CD4-positive, alpha-beta T cell treated with Interleukin-10 for 1 hour (primary cell): ENCODE results near the gene JAZF1.
"Not testable (repeated sequence)": the region's sequence is repeated elsewhere in the genome, so short reads cannot be mapped to it uniquely, and the experiment has no call there.

Source experiments
- DNase-seq: peaks from one replicate; pipeline ENCODE4 v3.0.0-alpha.2; 2020

Gene JAZF1

DNA sequence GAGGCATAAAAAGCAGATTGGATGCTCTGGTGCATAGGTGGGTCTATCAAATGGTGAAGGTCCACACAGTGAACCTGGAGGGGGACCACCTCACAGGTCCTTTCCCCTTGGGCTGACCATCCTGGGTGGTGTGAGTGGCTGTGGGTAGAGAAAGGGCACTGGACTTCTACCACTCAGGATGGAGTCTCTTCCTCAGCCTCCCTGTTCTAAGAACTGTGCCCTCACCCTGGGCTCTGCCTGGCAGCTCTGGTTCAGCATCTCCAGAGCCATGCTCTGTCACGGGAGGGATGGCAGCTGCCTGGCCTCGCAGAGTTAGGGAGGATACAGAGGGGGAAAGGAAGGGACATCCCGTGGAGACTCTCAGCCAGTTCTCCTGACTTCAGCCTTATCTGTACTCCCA lies 318.8 kb downstream of the JAZF1 start:
- no peak for DNase-seq

DNA sequence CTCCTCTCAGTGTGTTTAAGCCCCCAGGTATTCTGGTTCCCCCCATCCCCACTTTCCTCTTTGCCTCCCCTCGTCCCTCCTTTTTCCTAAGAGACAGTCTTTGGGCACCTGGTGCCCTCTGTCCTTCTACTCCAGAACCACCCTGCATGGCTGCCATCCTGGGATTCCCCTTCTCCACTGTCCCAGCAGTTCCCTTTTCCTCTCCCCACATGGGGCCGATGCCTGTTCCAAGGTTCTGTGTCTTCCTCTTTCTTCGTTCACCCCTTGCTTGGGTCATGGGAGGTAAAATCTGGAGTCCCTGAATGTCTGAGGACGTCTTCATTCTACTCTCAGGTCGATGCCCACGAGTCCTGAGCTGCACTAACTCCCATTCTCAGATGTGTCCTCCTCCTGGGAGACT lies 319.8 kb downstream of the JAZF1 start:
- DNase-seq, result no peak

DNA sequence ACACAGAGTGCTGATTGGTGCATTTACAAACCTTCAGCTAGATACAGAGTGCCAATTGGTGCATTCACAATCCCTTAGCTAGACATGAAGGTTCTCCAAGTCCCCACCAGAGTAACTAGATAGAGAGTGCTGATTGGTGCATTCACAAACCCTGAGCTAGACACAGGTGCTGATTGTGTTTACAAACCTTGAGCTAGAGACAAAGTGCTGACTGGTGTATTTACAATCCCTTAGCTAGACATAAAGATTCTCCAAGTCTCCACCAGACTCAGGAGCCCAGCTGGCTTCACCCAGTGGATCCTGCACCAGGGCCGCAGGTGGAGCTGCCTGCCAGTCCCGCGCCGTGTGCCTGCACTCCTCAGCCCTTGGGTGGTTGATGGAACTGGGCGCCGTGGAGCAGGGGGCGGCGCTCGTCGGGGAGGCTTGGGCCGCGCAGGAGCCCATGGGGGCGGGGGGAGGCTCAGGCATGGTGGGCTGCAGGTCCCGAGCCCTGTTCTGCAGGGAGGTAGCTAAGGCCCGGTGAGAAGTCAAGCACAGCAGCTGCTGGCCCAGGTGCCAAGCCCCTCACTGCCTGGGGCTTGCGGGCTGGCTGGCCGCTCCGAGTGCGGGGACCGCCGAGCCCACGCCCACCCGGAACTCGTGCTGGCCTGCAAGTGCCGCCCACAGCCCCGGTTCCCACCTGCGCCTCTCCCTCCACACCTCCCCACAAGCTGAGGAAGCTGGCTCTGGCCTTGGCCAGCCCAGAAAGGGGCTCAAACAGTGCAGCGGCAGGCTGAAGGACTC lies 323.7 kb downstream of the JAZF1 start:
- DNase-seq, result not testable (repeated sequence)

DNA sequence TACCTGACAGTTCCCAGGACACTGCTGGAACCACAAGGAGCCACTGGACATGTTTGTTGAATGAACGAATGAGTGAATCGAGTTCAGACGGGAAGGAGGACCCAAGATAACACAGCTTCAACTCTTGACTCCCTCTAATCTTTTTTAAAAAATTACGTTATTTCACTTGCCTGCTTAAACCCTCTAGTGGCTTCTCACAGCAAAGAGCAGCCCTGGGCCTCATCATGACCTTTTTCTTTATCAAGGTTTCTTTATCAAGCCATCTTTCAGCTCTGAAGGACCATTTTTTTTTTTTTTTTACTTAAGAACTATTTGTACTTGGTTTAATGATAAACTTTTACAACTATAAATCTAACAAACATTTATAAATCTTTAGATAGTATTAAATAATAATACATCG lies 330.1 kb downstream of the JAZF1 start:
- DNase-seq, result no peak

DNA sequence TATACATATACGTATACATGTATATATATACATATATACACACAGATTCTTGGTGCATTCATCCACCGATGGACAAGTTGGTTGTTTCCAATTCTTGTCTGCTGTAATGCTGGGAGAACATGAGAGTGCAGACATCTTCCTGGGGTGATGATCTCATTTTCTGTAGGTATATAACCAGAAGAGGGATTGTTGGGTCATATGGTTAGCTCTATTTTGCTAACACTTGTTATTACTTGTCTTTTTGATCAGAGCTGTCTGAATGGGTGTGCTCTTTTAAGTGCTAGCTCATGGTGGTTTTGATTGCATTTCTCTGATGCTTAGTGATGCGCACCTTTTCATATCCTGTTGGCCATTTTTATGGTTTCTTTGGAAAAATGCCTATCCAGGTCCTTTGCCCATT lies 334.2 kb downstream of the JAZF1 start:
- no peak for DNase-seq

DNA sequence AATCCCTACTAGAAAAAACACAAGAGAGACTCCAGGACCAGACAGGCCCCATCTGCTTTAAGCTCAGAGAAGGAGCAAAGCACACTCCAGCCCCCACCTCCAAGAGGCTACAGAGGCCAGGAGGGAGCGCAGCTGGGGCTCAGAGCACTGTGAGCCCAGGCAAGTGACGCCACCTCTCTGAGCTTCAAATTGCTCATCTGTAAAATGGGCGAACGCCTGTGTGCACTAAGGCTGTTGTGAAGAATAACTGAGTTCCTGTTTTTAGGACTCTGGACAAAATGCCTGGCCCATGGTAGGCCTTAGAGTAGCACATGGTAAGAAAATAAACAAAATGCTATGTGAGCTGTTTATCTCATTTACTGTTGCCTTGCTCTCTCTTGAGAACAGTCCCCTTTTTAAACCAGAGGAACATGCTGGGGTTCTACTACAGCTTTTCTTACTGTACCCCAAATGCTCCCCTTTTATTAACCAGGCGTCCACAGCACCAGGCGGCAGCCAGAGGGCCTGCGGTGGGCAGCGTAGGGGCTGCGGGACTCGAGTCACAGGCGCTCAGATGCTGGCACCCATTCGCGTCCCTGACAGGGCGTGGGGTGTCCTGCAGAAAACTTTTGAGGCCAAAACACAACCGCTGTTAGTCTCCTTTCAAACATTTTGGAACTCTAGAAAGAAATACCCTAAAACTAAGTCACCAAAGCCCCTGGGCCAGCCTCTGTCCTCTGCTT lies 336.9 kb downstream of the JAZF1 start:
- no peak for DNase-seq

DNA sequence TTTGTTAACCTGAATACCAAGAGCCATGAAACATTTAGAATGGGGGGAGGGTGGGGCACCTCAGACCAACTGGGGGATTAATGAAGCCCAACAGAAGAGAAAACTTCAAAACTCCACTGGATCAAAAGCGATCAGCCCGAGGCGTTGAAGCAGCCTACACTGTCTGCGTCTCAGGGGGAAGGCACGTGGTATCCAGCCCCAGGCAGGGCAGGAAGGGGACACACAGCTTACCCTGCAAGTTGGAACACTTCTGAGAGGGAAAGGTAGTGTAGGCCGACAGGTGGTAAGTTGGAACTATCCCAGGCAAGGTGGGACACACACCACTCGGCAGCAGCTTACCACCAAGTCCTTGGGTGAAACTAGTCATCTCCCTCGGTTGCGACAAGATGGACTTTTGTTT lies 337.7 kb downstream of the JAZF1 start:
- DNase-seq, result no peak

DNA sequence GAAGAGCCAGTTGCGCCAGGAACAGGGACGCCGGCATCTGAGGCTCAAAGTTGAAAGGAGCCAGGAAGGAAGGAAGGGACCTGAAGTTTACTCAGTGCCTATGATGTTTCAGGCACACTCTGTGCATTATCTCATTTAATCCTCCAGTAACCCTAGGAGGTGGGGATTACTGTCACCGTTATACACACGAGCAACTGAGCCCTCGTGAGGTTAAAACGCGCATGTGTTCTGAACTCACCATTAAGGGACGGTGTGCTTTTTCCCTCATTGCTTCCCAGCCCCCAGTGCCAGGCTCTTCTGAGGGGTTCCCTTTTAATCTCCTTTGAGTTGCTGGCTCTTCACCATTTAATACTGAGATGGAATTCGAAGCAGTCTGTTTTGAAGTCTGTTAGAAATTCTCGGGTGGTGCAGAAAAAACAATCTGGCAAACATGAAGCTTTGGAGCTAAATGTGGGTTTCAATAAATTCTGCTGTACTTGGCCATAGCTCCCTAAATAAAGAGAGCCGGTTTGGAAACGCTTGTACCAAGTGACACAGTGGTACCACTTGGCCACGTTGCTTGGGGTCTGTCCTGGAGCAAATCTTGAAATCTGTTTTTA lies 338.4 kb downstream of the JAZF1 start:
- DNase-seq, result no peak

DNA sequence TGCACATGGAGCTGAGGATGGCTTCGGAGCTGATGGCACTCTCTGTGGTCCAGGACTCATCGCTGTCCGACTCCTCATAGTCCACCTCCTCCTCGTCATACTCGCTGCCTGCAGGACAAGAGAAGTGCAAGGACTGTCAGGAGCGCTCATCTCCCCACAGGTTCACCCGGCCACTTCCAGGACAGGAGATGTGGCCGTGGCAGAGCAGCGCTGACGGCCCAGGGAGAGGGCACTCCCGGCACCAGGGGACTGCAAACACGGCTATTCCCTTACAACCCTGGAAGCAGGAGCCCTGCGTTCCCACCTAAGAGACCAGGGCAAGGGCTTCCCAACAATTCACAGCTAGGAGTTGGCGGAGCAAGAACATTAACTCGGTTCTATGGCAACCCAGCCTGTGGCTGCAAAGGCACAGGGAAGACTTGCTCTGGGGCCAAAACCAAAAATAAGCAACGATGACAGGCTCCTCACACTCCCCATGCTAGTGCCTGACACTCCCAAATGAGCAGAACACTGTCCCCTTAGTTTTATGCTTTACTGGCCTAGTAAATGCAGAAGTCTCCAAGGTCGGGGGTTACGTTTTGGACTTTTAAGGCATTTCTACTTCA lies 339.7 kb downstream of the JAZF1 start:
- DNase-seq, result no peak

GRCh38 chr7:27840313-27840712 lies 340.3 kb downstream of the JAZF1 start:
- peak; percentile 30 for DNase-seq

GRCh38 chr7:27839099-27839498 lies 341.5 kb downstream of the JAZF1 start:
- no peak for DNase-seq

GRCh38 chr7:27836536-27836935 lies 344.1 kb downstream of the JAZF1 start:
- no peak for DNase-seq

DNA sequence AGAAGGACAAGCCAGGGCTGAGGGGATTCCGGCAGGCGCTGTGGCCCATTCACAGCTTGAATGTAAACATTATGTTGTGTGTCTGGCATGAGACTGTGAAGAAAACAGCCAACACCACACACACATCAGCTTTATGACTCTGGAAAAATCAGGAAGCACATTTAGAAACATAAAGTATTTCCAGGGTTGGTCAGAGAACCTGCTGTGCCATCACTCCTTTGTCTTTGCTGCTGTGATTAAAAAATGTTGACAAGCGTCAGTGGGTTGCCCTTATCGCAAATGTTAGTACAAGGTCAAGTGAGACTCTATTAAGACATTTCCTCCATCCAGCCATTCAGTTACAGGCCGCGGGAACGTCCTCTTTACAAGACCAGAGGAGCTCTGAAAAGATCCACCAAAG lies 345.2 kb downstream of the JAZF1 start:
- no peak for DNase-seq

GRCh38 chr7:27834179-27834921 lies 346.2 kb downstream of the JAZF1 start:
- DNase-seq, result no peak

- DNase-seq, result no peak
Observed at GRCh38 chr7:27826357-27826756, 354.2 kb downstream of the JAZF1 start.

GRCh38 chr7:27825891-27826290 lies 354.7 kb downstream of the JAZF1 start:
- no peak for DNase-seq

DNA sequence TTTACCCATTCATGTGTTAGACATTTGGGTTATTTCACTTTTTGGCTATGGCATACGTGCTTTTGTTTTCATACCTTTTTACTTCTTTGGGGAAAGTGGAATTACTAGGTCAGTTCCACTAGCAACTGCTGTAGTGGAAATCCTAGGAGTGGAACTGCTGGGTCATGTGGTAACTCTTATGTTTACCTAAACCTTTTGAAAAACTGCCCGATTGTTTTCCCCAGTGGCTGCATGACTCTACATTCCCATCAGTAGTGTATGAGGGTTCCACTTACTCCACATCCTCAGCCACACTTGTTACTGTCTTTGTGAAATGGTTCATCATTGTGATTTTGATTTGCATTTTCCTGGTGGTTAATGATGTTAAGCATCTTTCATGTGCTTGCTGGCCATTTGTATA lies 358.4 kb downstream of the JAZF1 start:
- no peak for DNase-seq

DNA sequence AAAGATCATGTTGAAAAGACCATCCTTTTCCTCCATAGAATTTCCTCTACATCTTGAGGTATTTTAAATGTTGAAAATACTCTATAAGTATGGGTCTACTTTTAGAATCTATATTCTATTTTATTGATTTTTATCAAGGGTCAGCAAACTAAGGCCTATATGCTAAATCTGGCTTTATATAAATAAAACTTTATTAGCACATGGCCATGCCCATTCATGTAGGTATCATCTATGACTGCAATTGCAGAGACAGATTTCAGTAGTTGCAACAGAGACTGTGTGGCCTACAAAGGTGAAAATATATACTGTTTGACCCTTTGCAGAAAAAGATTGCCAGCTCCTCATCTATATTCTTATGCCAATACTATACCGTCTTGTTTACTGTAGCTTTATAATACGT lies 367.9 kb downstream of the JAZF1 start:
- no peak for DNase-seq

GRCh38 chr7:27810186-27810585 lies 370.4 kb downstream of the JAZF1 start:
- DNase-seq, result no peak

- DNase-seq, result no peak
Observed at GRCh38 chr7:27808626-27809025, 372.0 kb downstream of the JAZF1 start.

GRCh38 chr7:27804139-27804538 lies 376.5 kb downstream of the JAZF1 start:
- DNase-seq, result no peak

DNA sequence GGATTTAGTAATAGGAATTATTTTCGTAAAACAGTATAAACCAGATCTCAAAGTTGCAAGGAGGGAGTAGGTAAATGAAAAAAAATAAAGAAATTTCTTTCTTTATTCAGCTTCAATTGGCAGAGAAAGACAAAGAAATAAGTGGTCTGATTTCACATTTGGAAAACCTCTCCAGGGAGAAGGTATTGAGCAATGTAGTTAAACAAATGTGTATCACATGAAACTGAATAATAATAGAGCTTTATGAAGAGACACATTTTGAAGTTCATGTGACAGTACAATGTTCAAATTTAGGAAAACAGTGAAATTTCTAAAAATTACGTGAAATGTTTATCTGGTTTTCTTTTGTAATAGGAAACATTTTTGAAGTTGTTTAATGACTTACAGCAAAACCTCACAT lies 377.6 kb downstream of the JAZF1 start:
- DNase-seq, result no peak

DNA sequence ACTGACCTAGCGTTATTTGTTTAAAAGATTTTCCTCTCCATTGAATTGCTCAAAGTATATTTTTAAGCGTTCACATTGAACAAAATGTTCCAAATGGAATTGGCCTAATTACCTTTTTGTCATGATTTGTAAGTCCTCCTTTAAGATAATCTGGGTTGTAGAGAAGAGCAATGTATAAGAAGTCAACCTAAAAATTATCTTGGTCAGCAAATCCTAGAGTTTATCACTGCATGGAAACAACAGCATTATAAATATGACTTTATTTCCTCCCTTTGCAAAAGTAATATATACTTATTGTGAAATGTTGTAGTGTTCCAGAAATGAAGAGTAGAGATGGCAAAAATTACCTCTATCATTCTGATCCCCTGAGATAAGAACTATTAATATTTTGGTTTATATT lies 381.4 kb downstream of the JAZF1 start:
- DNase-seq, result no peak
